Right lung (tissue), 5 donors: ENCODE data around the gene CTNNA2. TPM values are rescaled to one million over a fixed set of nuclear protein-coding genes. Genes with fewer than 3 reads are reported as not detected.
"Not testable (repeated sequence)": the region's sequence is repeated elsewhere in the genome, so short reads cannot be mapped to it uniquely, and the experiment has no call there.

ENCODE experiments used
- DNase-seq, 2 donors: peaks; one replicate each; pipeline ENCODE4 v3.0.0-alpha.2; 2013
- polyA plus RNA-seq, 5 donors: library from polyadenylated mRNA; unstranded; fragments of 120-200 nt; gene quantifications; one replicate each; pipeline versions ENCODE4 v1.2.1 to v1.2.3, GENCODE V29; 2013; ENCODE audit warnings: inconsistent platforms in 1 of 5, low replicate concordance in 1 of 5; ENCODE audit not compliant: insufficient read length in 5 of 5, insufficient read depth in 1 of 5

The CTNNA2 gene
- polyA plus RNA-seq, 5 donors: 0.15 to 0.33 (median 0.23) TPM

GRCh38 chr2:80195034-80195433 lies 682.2 kb downstream of the CTNNA2 start:
- no peak for DNase-seq

- no peak for DNase-seq
These were observed 685.2 kb downstream of the CTNNA2 start for GRCh38 chr2:80198042-80198441.

GRCh38 chr2:80199504-80199903 lies 686.7 kb downstream of the CTNNA2 start:
- no peak for DNase-seq

GRCh38 chr2:80203929-80204328 lies 691.1 kb downstream of the CTNNA2 start:
- not testable (repeated sequence) for DNase-seq

- no peak for DNase-seq
These were observed 692.6 kb downstream of the CTNNA2 start for GRCh38 chr2:80205498-80205897.

- DNase-seq: no peak
These were observed 696.6 kb downstream of the CTNNA2 start for GRCh38 chr2:80209458-80209857.

- no peak for DNase-seq
These were observed 704.6 kb downstream of the CTNNA2 start for GRCh38 chr2:80217446-80217845.

GRCh38 chr2:80222644-80223043 lies 709.8 kb downstream of the CTNNA2 start:
- DNase-seq: no peak

GRCh38 chr2:80231421-80231820 lies 718.6 kb downstream of the CTNNA2 start:
- no peak for DNase-seq

GRCh38 chr2:80233333-80233732 lies 720.5 kb downstream of the CTNNA2 start:
- no peak for DNase-seq

- no peak for DNase-seq
These were observed 726.0 kb downstream of the CTNNA2 start for GRCh38 chr2:80238692-80239469.

GRCh38 chr2:80242355-80242910 lies 729.6 kb downstream of the CTNNA2 start:
- no peak for DNase-seq

- no peak for DNase-seq
These were observed 732.2 kb downstream of the CTNNA2 start for GRCh38 chr2:80244905-80245584.

GRCh38 chr2:80246534-80246933 lies 733.7 kb downstream of the CTNNA2 start:
- DNase-seq: no peak

GRCh38 chr2:80247339-80247738 lies 734.5 kb downstream of the CTNNA2 start:
- no peak for DNase-seq

GRCh38 chr2:80248146-80248545 lies 735.3 kb downstream of the CTNNA2 start:
- no peak for DNase-seq

GRCh38 chr2:80252294-80252986 lies 739.6 kb downstream of the CTNNA2 start:
- no peak for DNase-seq

- DNase-seq: no peak
These were observed 743.3 kb downstream of the CTNNA2 start for GRCh38 chr2:80255918-80256781.

GRCh38 chr2:80256782-80257167 lies 743.9 kb downstream of the CTNNA2 start:
- DNase-seq: no peak

GRCh38 chr2:80257450-80257849 lies 744.6 kb downstream of the CTNNA2 start:
- DNase-seq: no peak

- no peak for DNase-seq
These were observed 745.5 kb downstream of the CTNNA2 start for GRCh38 chr2:80258341-80258740.
